Embryonic facial prominence (tissue), 1 donor: ENCODE results near the gene RYR2.

Experiments
- DNase-seq: peaks from one replicate; pipeline ENCODE4 v3.0.0-alpha.2; 2016; ENCODE audit errors: extremely low spot score

Gene RYR2

DNA sequence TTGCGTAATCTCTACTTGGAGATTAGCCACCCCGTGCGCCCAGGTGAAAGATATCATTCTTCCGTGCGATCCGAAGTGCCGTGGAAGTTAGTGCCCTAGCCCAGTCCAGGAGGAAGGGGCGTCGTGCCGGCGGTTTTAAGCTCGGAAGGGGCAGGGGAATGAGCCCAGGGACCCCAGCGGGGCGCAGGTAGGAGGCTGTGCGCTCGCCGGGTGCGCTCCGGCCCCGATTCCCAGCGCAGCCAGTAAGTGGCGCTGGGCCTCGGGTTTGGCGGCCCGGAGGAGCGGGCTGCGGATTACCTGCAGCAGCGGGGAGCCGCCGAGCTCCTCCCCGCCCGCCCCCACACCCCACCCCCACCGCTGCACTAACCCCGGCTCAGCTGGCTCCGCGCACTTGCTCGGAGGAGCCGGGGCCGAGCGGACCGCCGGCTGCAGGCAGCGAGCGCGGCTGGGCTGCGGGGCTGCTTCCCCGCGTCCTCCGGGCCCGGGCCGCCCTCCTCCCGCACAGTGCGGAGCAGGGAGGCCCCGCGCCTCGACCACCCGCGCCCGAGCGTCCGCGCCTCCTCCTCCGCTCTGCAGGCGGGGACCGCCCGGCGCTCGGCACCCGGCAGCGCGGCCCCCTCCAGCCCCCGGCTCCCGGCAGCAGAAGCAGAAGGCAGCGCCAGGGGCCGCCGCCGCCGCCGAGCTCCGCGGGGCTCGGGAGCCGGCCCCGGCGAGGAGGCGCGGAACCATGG, at the start of gene RYR2:
Gene RYR2, plus strand, starts transcription at position 390 of the 731 bp plus-strand sequence. Its CDS starts 338 bp downstream, at position 728.
- DNase-seq: peak; percentile 15

DNA sequence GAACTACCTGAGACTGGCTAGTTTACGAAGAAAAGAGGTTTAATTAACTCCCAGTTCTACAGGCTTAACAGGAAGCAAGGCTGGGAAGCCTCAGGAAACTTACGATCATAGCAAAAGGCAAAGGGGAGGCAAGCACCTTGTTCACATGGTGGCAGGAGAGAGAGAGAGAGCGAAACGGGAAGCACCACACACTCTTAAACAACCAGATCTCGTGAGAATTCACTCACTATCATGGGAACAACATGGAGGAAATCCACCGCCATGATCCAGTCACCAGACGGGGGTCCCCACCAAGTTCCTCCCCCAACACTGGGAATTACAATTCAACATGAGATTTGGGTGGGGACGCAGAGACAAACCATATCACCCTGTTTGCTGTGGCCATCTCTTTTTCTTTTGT, 49.5 kb upstream of the RYR2 start:
- no peak for DNase-seq

- DNase-seq: no peak
Measured at GRCh38 chr1:236994450-236994849, 47.5 kb upstream of the RYR2 start.

GRCh38 chr1:236997361-236997760, 44.6 kb upstream of the RYR2 start:
- DNase-seq: no peak

GRCh38 chr1:236997882-236998281, 44.1 kb upstream of the RYR2 start:
- no peak for DNase-seq

DNA sequence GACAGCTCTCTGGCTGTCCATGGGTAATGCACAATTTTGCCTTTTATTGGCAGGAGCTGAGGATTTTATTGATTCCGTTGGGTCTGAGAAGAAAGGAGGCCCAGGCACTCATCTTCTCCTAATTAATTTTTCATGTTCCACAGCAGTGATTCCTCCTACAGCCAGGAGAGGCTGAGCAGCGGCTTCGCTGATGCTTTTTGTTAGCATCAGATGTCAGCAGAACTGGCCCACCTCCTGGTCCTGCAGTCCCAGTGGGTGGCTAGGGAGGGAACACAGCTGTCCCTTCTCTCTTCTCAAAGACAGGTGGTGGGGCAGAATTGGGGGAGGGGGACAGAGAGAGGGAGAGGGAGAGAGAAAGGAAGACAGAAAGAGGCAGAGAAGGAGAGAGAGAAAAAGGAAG, 43.4 kb upstream of the RYR2 start:
- no peak for DNase-seq

- no peak for DNase-seq
Measured at GRCh38 chr1:237000191-237000590, 41.8 kb upstream of the RYR2 start.

DNA sequence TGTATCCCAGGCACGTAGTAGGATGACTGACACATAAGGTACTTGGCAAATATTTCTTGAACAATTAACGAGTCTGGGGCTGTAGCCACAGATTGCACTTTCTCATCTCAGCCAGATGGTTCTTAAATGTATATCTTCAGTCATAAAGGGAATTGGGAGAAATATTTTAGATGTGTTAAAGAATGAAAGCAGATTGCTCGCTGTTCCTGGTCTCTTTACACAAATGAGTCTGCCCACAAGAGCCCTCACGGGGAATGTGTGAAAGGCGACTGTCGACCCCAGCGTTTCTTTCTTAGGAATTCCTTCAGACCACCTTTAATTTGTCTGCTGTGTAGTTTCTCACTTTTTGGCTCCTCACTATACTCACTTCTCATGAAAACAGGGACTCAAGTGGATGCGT, 38.5 kb upstream of the RYR2 start:
- no peak for DNase-seq

DNA sequence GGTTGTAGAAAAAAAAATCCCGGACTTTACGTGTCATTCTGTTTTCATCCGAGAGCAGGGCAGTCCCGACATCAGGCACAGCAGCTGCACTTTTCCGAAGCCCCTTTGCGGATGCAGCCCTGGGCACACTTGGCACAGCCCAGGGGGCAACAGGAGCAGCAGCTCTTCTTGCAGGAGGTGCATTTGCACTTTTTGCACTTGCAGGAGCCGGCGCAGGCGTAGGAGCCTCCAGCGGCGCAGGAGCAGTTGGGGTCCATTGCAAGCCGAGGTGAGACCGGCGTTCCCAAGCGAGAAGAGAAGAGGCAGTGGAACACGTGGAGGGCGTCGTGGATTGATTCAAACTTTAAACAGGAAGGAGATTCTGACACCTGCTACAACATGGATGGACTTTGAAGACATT, 37.9 kb upstream of the RYR2 start, which contains the start of gene MT1HL1:
Gene MT1HL1, minus strand, starts transcription at position 326 of the 400 bp plus-strand sequence. Its CDS starts 69 bp downstream, at position 257.
- no peak for DNase-seq

- no peak for DNase-seq
Measured at GRCh38 chr1:237005674-237006073, 36.3 kb upstream of the RYR2 start.

- DNase-seq: no peak
Measured at GRCh38 chr1:237007147-237007881, 34.7 kb upstream of the RYR2 start.

- no peak for DNase-seq
Measured at GRCh38 chr1:237009611-237010010, 32.4 kb upstream of the RYR2 start.

- DNase-seq: no peak
Measured at GRCh38 chr1:237011432-237011831, 30.6 kb upstream of the RYR2 start.

- no peak for DNase-seq
Measured at GRCh38 chr1:237012361-237012760, 29.6 kb upstream of the RYR2 start.

DNA sequence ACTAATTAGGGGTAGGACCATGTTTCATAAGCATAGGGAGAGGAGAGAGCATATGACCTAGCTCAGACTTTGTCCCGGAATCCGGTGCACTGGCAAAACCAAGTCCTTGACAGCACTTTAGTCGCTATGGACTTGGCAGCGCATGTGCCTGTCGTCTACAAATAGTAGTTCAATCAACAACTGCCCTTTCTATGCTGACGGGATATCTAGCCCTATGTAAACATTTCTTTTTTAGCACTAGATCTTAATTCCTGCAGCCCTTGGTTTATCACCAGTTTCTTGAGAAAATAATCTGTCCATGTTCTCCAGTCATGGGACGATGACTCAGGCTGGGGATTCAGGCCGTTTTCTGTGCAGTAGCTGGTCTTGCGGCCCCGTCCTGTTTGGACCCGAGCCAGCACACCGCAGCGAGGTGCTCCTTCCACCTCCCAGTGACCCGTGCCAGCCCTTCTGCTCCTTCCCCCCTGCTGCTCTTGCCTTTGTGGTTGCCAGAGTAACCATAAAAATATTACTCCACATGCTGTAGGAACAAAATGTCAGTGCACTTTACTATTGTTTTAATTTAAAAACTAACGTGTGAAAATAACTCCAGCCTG, 29.1 kb upstream of the RYR2 start:
- no peak for DNase-seq

GRCh38 chr1:237013608-237014007, 28.4 kb upstream of the RYR2 start:
- DNase-seq: no peak

DNA sequence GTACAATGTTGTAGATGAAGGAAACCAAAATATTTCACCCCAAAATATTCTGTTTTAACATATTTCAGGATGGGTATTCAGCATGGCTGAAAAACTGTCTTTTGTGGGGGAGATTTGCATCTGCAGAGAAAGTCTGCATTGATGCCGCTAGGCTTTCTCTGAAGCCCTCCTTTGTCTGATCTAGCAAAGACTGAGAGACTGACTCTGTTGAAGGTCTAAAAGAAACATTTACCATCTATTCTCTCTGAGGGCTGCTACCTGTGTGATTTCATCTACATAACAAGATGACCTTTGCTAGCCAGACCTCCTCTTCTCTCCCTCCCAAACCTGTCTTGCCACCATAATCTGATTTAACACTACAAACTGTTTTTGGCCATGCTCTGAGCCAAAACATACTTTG, 25.4 kb upstream of the RYR2 start:
- DNase-seq: no peak

DNA sequence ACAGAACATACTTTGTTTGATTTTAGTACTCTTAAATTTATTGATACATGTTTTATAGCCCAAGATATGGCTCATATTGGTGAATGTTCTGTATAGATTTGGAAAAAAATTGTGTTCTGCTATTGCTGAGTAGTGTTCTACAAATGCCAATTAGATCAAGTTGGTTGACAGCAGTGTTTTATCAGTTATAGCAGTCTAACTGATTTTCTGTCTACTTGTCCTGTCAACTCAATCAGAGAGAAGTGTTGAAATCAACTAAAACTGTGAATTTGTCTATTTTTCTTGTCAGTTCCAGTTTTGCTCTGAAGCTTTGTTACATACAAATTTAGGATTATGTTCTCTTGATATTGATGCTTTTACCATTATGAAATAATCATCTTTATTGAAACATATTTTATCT, 23.1 kb upstream of the RYR2 start:
- no peak for DNase-seq

DNA sequence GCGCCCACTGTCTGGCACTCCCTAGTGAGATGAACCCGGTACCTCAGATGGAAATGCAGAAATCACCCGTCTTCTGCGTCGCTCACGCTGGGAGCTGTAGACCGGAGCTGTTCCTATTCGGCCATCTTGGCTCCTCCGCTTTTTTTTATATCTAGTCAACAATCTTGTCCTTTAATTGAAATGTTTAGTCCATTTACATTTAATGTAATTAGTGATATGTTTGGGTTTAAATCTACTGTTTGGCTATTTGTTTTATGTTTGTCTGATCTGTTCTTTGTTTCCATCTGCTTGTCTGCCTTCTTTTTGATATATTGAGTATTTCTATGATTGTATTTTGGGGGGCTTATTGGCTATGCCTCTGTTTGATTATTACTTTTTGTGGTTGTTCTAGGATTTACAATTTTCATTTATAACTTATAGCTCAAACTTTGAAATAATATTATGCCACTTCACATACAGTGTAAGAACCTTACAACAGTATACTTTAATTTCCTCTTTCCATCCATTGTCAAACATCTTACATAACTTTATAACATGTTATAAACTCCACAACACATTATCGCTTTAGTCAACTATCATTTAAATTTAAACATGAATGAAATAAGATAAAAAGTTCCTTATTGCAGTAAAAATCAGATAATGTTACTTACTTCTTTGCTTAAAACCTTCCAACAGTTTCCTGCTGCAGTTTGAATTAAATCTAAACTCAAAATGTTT, 16.5 kb upstream of the RYR2 start:
- DNase-seq: no peak

DNA sequence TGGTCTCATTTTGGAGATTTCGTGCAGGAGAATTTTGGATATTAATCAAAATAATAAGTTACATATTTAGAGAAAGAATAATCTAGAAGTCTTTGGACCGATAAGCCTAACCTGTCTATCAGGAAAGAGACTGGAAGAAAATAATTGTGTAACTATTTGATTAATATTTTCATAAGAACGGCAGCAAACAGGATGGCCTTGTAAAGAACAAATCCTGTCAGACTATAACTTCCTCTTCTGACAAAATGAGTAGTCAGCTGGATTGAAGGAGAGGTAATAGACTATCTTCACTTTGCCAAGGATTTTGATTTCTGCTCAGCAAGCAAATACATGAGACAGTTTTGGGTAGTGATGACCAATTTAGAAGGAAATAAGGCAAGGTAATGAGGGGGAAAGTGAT, 12.7 kb upstream of the RYR2 start:
- DNase-seq: no peak

- no peak for DNase-seq
Measured at GRCh38 chr1:237029850-237030535, 12.0 kb upstream of the RYR2 start.

DNA sequence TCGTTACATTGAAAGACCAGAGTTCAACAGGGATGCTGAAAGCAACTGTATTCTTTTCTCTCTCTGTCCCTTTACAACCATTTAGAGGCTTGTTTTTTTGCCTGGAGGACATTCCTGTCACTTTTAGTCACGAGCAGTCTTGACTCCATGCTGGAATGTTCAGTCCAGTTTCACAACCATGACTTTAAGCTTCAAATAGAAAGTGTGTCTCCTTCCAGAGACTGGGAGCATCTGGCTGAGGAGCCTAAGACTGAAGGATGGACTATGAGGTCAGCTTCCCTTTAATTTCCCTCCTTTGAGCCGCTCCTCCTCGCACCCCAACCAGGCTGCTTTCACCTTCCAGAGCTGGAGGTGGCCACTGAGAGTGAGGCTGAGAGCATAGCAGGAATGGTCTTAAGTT, 10.5 kb upstream of the RYR2 start:
- DNase-seq: no peak
